HepG2 (cell line): Measurements from ENCODE around the gene GRK5. TPM values are rescaled to one million over a fixed set of nuclear protein-coding genes. Genes with fewer than 3 reads are reported as not detected.

ENCODE experiments used
- ATAC-seq: fragments of 200-7000 bp; cut with Tn5 transposase; 3 replicates; pipeline ENCODE4 v1.9.1; 2020; ENCODE audit warnings: mild to moderate bottlenecking, moderate library complexity
- BruUV-seq: library from RNA; stranded (reverse); fragments of 400-500 nt; replicated peaks from 2 replicates; lab custom pipeline; 2021; lab: Mats Ljungman, UMichigan
- CTCF ChIA-PET: fragments of 300-600 bp; formaldehyde crosslinking; extraction: SDS; loops from one replicate; lab custom pipeline; 2021; ENCODE audit warnings: low total read pairs, inconsistent platforms, low intra/inter-chr PET ratio; lab: Yijun Ruan, JAX
- POLR2A ChIA-PET: fragments of 350-600 bp; sonication (Branson Sonifier 250); formaldehyde crosslinking; loops from one replicate; lab custom pipeline; 2020; ENCODE audit warnings: antibody characterized with exemption, inconsistent platforms; lab: Yijun Ruan, JAX
- DNase-seq: peaks from one replicate; pipeline ENCODE4 v3.0.0-alpha.2; 2015; ENCODE audit warnings: low spot score
- FAIRE-seq: peaks from 3 replicates; lab custom pipeline; 2011; peaks lifted over from hg19 to GRCh38; lab: Jason Lieb, UNC
- H2AFZ ChIP-seq: one replicate; pipeline ENCODE4 v1.6.1; 2011; ENCODE audit warnings: low read length, inconsistent platforms
- H3K27ac ChIP-seq: fragments of 300-600 bp; 3 replicates; pipeline ENCODE4 v1.8.0; 2011; ENCODE audit warnings: mixed run types, mild to moderate bottlenecking, mixed read lengths, low read length, inconsistent platforms; ENCODE audit not compliant: insufficient read depth; ENCODE audit errors: extremely low read length
- H3K27me3 ChIP-seq, 2 experiments: fragments of 200-600 bp in 1 of 2; 2 replicates in 1 of 2; 3 replicates in 1 of 2; pipeline versions ENCODE4 v1.6.0 to v1.8.0; 2011; ENCODE audit warnings: low read length in 2 of 2, mild to moderate bottlenecking in 2 of 2, moderate library complexity in 2 of 2, inconsistent platforms in 1 of 2; ENCODE audit not compliant: insufficient read depth in 2 of 2, control insufficient read depth in 1 of 2
- H3K36me3 ChIP-seq, 2 experiments: fragments of 200-600 bp in 1 of 2; replicated peaks in 1 of 2; 2 replicates in 1 of 2; 3 replicates in 1 of 2; pipeline versions ENCODE4 v1.5.1 to v1.8.0; 2011; ENCODE audit warnings: low read length in 2 of 2, inconsistent platforms in 1 of 2; ENCODE audit not compliant: insufficient read depth in 2 of 2, control insufficient read depth in 1 of 2
- H3K4me1 ChIP-seq: 2 replicates; pipeline ENCODE4 v1.5.1; 2012; ENCODE audit warnings: low read length, inconsistent platforms; ENCODE audit not compliant: insufficient read depth
- H3K4me2 ChIP-seq: 2 replicates; pipeline ENCODE4 v1.6.0; 2011; ENCODE audit warnings: low read depth, low read length, inconsistent platforms
- H3K4me3 ChIP-seq, 3 experiments: fragments of 200-600 bp in 1 of 3; sonication (generic), shearing (Covaris generic) in 1 of 3; replicated peaks in 1 of 3; 2 replicates each; pipeline ENCODE4 v1.5.1; 2011 to 2016; ENCODE audit warnings: low read length in 3 of 3, inconsistent platforms in 2 of 3, low read depth in 2 of 3, mild to moderate bottlenecking in 2 of 3, control low read depth in 1 of 3, mixed read lengths in 1 of 3; ENCODE audit not compliant: insufficient read depth in 1 of 3
- H3K79me2 ChIP-seq: one replicate; pipeline ENCODE4 v1.6.1; 2011; ENCODE audit warnings: low read length, inconsistent platforms; ENCODE audit not compliant: insufficient read depth
- H3K9ac ChIP-seq: 2 replicates; pipeline ENCODE4 v1.6.0; 2011; ENCODE audit warnings: mild to moderate bottlenecking, low read depth, low read length, inconsistent platforms; ENCODE audit not compliant: insufficient read depth
- H3K9me3 ChIP-seq: 2 replicates; pipeline ENCODE4 v1.5.1; 2012; ENCODE audit warnings: mild to moderate bottlenecking, low read length
- H4K20me1 ChIP-seq: 2 replicates; pipeline ENCODE4 v1.6.0; 2011; ENCODE audit warnings: inconsistent platforms, mild to moderate bottlenecking, low read length, moderate library complexity; ENCODE audit not compliant: insufficient read depth
- AHR ChIP-seq: IDR thresholded peaks from 2 replicates; pipeline ENCODE4 v1.6.1; 2018; ENCODE audit warnings: missing genetic modification reagents, missing compliant biosample characterization
- CBFB ChIP-seq: sonication (generic); formaldehyde crosslinking; IDR thresholded peaks from 2 replicates; pipeline ENCODE4 v1.4.0; 2020; ENCODE audit warnings: missing genetic modification reagents
- HMGA1 ChIP-seq: sonication (generic); formaldehyde crosslinking; conservative IDR thresholded peaks from 2 replicates; pipeline ENCODE4 v1.4.0; 2020; ENCODE audit warnings: missing genetic modification reagents
- MNT ChIP-seq: fragments of 450-650 bp; IDR thresholded peaks from 2 replicates; pipeline ENCODE4 v1.6.1; 2016
- PHF5A ChIP-seq: IDR thresholded peaks from one replicate; pipeline ENCODE4 v1.6.1; 2018; ENCODE audit warnings: low read depth, missing genetic modification reagents; ENCODE audit not compliant: unreplicated experiment
- RXRA ChIP-seq: sonication (generic); formaldehyde crosslinking; IDR thresholded peaks from 2 replicates; pipeline ENCODE4 v1.5.1; 2020; ENCODE audit warnings: missing genetic modification reagents
- SRSF9 ChIP-seq: fragments of 200-400 bp; formaldehyde crosslinking; IDR thresholded peaks from 2 replicates; pipeline ENCODE4 v1.6.1; 2018; ENCODE audit warnings: borderline replicate concordance, mild to moderate bottlenecking, low read depth, low read length; ENCODE audit not compliant: insufficient read depth, poor library complexity, severe bottlenecking
- ZNF317 ChIP-seq: sonication (generic); formaldehyde crosslinking; IDR thresholded peaks from 2 replicates; pipeline ENCODE4 v1.5.0; 2020; ENCODE audit warnings: mild to moderate bottlenecking, missing genetic modification reagents
- ZNF33B ChIP-seq: sonication (generic); formaldehyde crosslinking; IDR thresholded peaks from 2 replicates; pipeline ENCODE4 v1.5.1; 2020; ENCODE audit warnings: mild to moderate bottlenecking, missing genetic modification reagents
- ZNF407 ChIP-seq: sonication (generic); formaldehyde crosslinking; IDR thresholded peaks from one replicate; pipeline ENCODE4 v1.5.1; 2020; ENCODE audit warnings: mild to moderate bottlenecking, missing genetic modification reagents; ENCODE audit errors: not compliant biosample characterization
- WGBS: methylation state at CpG from one replicate; pipeline ENCODE4 v1.1.6; 2017; ENCODE audit warnings: low lambda C conversion rate; 5-methylcytosine and 5-hydroxymethylcytosine counted together
- in situ Hi-C: cut with HindIII; loops from 2 replicates; pipeline ENCODE4 v1.10.0; 2017; ENCODE audit warnings: low pct_unique_long_range_greater_than_20kb; ENCODE audit not compliant: extremely low pct_ligation_motif_present
- intact Hi-C: fragments of 100-400 bp; cut with micrococcal nuclease; formaldehyde crosslinking; loops from one replicate; pipeline ENCODE4 v1.10.0; 2022; ENCODE audit not compliant: unreplicated experiment
- polyA plus RNA-seq, 8 experiments: library from polyadenylated mRNA; depleted of rRNA in 3 of 8; stranded (reverse) in 7 of 8; unstranded in 1 of 8; fragments of >200 nt; fragmentation: Illumina TruSeq in 4 of 8; extraction: Trizol in 4 of 8; gene quantifications; 2 replicates each; pipeline versions ENCODE4 v1.2.1 to v1.2.3, GENCODE V29; 2011 to 2016; ENCODE audit warnings: low read depth in 4 of 8, missing spikeins in 1 of 8, mixed read lengths in 1 of 8; ENCODE audit not compliant: insufficient read depth in 1 of 8
- total RNA-seq, 5 experiments: library from RNA; depleted of rRNA; stranded (reverse); fragments of >200 nt; fragmentation: Illumina TruSeq; extraction: Trizol; gene quantifications; 2 replicates each; pipeline ENCODE4 v1.2.3, GENCODE V29; 2016; ENCODE audit warnings: low read depth in 1 of 5
- TF ChIP-seq, protein P1 (sequence below): fragments of 450-650 bp; IDR thresholded peaks from 2 replicates; pipeline ENCODE4 v1.6.1; 2017
- TF ChIP-seq, protein P2 (sequence below): sonication (generic); formaldehyde crosslinking; IDR thresholded peaks from 2 replicates; pipeline ENCODE4 v1.8.1; 2023; ENCODE audit warnings: mild to moderate bottlenecking, missing genetic modification reagents

GRK5 gene
- total and polyA plus RNA-seq, 2 of the 13 experiments (the other 11 are each of a cell fraction or from before 2014, with no cell fraction given): 10.4 to 12.6 TPM

DNA sequence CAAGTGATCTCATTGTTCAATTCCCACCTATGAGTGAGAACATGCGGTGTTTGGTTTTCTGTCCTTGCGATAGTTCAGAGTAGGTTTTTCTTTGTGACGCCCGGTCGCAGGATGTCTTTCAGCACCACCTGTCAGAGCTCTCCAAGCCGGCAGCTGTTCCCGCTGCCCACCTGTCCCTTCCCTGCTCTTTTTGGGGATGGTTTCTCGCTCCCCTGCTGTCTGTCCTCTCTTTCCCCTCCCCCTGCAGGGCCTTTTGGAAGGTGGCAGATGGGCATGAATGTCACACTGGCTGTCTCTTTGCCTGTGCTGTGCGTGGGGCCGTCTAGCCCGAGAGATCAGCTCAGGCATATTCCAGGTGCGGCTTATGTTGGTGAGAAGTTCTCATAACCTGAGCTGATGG lies 137.0 kb downstream of the GRK5 start:
- H4K20me1 ChIP-seq: no peaks in the 10 kb centered on the region
- no peak overlapping the region for H2AFZ ChIP-seq
- H3K79me2 ChIP-seq: no peaks in the 10 kb centered on the region
- peaks cover 32% of the 10 kb centered on the region for H3K4me1 ChIP-seq
- BruUV-seq: no TSS peak
- no peak for FAIRE-seq
- no peak overlapping the region for H3K4me2 ChIP-seq
- ChIA-PET CTCF (no interaction called here), POLR2A (no interaction called here)
- H3K9ac ChIP-seq: no peak overlapping the region
- no peak for ATAC-seq
- no peaks in the 10 kb centered on the region for H3K9me3 ChIP-seq
- no peak for DNase-seq
- H3K36me3 ChIP-seq: no peaks in the 10 kb centered on the region
- no peak overlapping the region for H3K4me3 ChIP-seq
- H3K27me3 ChIP-seq: no peaks in the 10 kb centered on the region
- in situ Hi-C loops (no loop called here), intact Hi-C loops (no loop called here)
- WGBS: 97% methylated on average over 12 of the region's 12 CpGs
- H3K27ac ChIP-seq: no peak overlapping the region
- TF ChIP-seq ZNF317 (CRISPR knock-in tag) (no peak), CBFB (CRISPR knock-in tag) (no peak), RXRA (CRISPR knock-in tag) (no peak), HMGA1 (CRISPR knock-in tag) (no peak), PHF5A (CRISPR knock-in tag) (no peak), SRSF9 (no peak), AHR (CRISPR knock-in tag) (no peak), ZNF33B (CRISPR knock-in tag) (no peak), ZNF407 (CRISPR knock-in tag) (no peak), MNT (no peak)
- TF ChIP-seq, protein P1, sequence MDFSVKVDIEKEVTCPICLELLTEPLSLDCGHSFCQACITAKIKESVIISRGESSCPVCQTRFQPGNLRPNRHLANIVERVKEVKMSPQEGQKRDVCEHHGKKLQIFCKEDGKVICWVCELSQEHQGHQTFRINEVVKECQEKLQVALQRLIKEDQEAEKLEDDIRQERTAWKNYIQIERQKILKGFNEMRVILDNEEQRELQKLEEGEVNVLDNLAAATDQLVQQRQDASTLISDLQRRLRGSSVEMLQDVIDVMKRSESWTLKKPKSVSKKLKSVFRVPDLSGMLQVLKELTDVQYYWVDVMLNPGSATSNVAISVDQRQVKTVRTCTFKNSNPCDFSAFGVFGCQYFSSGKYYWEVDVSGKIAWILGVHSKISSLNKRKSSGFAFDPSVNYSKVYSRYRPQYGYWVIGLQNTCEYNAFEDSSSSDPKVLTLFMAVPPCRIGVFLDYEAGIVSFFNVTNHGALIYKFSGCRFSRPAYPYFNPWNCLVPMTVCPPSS: no peak
- TF ChIP-seq, protein P2, sequence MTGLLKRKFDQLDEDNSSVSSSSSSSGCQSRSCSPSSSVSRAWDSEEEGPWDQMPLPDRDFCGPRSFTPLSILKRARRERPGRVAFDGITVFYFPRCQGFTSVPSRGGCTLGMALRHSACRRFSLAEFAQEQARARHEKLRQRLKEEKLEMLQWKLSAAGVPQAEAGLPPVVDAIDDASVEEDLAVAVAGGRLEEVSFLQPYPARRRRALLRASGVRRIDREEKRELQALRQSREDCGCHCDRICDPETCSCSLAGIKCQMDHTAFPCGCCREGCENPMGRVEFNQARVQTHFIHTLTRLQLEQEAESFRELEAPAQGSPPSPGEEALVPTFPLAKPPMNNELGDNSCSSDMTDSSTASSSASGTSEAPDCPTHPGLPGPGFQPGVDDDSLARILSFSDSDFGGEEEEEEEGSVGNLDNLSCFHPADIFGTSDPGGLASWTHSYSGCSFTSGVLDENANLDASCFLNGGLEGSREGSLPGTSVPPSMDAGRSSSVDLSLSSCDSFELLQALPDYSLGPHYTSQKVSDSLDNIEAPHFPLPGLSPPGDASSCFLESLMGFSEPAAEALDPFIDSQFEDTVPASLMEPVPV: no peak
